Mesenteric fat pad (tissue), 1 donor: ENCODE results near the gene NOTCH2. TPM values are rescaled to one million over a fixed set of nuclear protein-coding genes. Genes with fewer than 3 reads are reported as not detected.
"Not testable (repeated sequence)": the region's sequence is repeated elsewhere in the genome, so short reads cannot be mapped to it uniquely, and the experiment has no call there.

ENCODE experiments used
- DNase-seq: peaks from one replicate; pipeline ENCODE4 v3.0.0-alpha.2; 2020; ENCODE audit warnings: low spot score
- long read RNA-seq: library from polyadenylated mRNA; unstranded; transcript quantifications from one replicate; pipeline ENCODE4 v2.0.0, GENCODE V29; 2020
- total RNA-seq: library from RNA; stranded (reverse); fragmentation: NEBNext Ultra II Directional; extraction: Animal tissue kit (Norgen Biotek cat#: 25700); gene quantifications from one replicate; pipeline ENCODE4 v1.2.1, GENCODE V29; 2021
- donor health status: DM: yes; HTN: yes; CAD: no.

The NOTCH2 gene
- total RNA-seq: 142 TPM
- long read RNA-seq, partial matches to known transcripts: 11 of 32 reads
- long read RNA-seq, other reads (novel, unspliced or antisense): 21 of 32 reads

GRCh38 chr1:120069067-120069919, at the start of gene NOTCH2:
Gene NOTCH2, minus strand, starts transcription at chr1:120069662. Its CDS starts 256 bp downstream, at chr1:120069406.
- peak; percentile 81 for DNase-seq

GRCh38 chr1:120117371-120118177, 48.1 kb upstream of the NOTCH2 start:
- not testable (repeated sequence) for DNase-seq

DNA sequence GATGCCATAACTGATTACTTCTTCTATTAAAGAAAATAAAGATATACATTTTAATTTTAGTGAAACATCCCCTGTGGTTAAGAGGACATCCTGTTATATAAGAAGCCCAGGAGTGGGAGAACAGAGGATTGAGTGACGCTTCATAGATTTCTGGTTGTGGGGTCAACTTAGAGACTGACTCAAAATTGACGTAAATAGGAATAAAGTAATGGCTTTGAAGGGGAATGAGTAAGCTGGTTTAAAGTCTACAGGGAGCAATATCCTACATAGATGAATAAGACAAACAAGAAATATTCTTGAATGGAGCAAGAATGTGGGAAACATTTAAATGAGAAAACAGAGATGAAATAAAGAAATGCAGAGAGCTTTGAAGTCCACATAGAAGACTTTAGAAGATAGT, 46.6 kb upstream of the NOTCH2 start:
- DNase-seq: not testable (repeated sequence)

GRCh38 chr1:120113134-120113533, 43.7 kb upstream of the NOTCH2 start:
- DNase-seq: not testable (repeated sequence)

DNA sequence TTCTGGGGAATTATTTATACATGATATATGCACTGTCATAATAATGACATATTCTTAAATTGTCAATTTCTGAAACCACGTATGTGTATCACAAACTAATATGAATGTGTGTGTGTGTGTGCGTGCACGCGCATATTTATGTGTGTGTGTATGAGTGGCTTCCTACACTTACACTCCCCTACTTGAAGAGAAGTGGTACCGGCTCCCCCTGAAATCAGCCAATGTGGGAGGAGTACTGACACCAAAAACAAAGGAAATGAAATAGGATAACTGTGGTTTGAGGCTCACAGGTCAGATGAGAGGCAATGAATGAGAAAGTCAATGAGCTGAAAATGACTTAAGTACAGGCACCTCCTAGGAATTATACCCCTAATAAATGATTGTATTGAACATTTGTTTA, 42.8 kb upstream of the NOTCH2 start:
- not testable (repeated sequence) for DNase-seq

DNA sequence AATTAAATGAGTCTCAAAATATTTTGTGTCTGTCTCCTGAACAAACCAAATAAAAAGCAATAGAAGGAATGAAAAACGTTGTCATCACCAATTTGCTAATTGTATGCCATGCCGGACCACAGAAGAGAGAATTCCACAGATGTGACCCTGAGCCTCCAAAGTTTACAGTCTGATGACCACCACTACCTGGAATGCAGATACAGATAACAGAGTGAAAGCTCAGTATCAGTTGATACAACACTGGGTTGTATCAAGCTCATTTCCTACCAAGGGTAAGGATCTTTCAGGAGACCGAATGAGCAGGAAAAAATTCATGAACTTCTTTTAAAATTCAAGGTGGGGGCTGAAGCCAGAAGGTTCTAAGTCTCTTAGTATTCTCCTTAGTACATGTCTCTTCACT, 42.3 kb upstream of the NOTCH2 start:
- not testable (repeated sequence) for DNase-seq

GRCh38 chr1:120111008-120111407, 41.5 kb upstream of the NOTCH2 start:
- not testable (repeated sequence) for DNase-seq

- DNase-seq: not testable (repeated sequence)
Observed at GRCh38 chr1:120109656-120110055, 40.2 kb upstream of the NOTCH2 start.

GRCh38 chr1:120109180-120109579, 39.7 kb upstream of the NOTCH2 start:
- not testable (repeated sequence) for DNase-seq

DNA sequence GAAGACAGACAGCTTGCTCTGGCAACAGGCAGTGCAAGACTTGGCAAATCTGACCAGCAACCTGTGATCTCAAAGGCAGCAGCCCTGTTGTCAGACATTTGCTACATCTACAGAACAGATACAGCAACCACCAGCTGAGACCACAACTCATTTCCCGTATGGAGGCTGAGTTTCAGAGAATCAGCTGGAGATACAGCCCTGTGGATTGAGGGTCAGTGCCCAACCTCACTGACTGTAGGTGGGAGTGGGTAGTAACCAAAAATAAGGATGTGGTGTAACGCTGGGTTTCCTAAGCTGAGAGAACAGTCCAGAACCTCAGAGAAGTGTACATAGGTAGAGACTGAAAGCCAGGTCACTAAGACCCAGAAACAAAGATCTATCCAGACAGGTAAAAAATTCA, 35.8 kb upstream of the NOTCH2 start:
- not testable (repeated sequence) for DNase-seq

GRCh38 chr1:120103768-120104167, 34.3 kb upstream of the NOTCH2 start:
- DNase-seq: not testable (repeated sequence)

DNA sequence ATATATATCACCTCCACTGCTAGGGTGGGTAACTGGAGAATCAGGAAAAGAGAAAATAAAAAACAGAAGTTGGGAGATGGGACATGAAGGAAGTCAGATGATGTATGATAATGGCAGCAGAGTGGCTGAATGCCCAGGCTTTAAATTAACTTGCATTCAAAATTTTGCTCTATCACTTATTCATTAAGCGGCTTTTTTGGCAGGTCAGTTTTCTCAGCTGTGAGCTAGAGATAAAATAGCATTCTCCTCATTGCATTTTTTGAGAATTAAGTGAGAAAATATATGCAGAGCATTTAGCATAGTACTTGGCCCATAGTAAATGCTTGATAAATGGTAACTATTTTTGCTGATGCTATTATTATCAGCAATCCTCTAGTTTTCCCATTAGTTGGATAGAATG, 32.1 kb upstream of the NOTCH2 start:
- not testable (repeated sequence) for DNase-seq

DNA sequence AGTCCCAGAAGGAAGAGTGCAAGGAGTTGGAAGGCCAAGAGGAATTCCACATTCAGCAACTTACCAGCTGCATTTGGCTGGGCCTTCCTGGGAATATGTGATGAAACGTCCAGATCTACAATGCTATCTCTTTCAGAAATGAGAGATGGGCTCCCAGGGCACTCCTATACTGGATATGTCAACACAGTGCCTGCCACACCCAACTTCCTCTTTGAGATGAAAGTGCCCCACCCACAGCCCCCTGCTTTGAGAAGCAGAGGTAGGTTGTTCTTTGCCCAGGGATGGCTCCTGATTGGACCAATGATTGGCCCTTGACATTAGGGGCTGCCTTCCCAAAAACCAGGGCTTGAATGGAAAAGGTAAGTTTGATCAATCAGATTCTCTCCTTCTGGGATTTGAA, 31.1 kb upstream of the NOTCH2 start:
- DNase-seq: not testable (repeated sequence)

DNA sequence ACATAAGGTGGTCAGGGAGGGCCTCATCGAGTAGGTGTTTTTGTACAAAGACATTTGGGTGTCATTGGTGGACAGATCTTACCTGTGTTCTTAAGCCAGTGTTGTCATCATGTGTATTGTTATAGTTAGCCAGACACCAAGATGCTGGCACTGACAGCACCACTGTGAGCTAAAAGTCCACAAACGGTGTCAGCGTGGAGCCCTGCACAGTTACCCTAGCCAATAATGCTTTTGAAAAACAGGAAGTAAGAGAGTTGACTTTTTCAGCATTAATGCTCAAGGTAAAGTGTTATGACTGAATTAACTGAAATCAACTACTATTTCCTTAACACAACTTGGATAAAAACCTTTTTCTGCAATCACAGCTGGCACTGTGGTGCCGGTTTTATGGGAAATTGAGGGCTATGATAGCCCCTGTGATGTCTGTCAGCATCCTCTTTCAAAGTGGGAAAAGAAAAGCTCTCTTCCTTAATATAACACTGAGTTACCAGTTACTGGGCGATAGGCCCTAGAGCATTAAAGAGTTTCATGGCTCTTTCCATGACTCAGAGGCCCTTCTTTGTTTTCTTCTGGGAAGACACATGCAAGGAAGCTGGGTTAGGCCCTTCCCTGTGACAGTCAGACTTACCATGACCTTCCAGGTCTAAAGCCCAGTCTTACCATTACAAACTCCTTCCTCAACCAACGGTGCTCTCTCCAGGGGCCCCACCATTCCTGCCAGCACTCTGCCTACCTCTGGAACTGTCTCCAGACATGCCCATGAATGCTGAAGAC, 29.7 kb upstream of the NOTCH2 start:
- DNase-seq: not testable (repeated sequence)

GRCh38 chr1:120096981-120097545, 27.6 kb upstream of the NOTCH2 start:
- not testable (repeated sequence) for DNase-seq

GRCh38 chr1:120093548-120094181, 24.2 kb upstream of the NOTCH2 start:
- not testable (repeated sequence) for DNase-seq

- not testable (repeated sequence) for DNase-seq
Observed at GRCh38 chr1:120092232-120093218, 23.1 kb upstream of the NOTCH2 start.

DNA sequence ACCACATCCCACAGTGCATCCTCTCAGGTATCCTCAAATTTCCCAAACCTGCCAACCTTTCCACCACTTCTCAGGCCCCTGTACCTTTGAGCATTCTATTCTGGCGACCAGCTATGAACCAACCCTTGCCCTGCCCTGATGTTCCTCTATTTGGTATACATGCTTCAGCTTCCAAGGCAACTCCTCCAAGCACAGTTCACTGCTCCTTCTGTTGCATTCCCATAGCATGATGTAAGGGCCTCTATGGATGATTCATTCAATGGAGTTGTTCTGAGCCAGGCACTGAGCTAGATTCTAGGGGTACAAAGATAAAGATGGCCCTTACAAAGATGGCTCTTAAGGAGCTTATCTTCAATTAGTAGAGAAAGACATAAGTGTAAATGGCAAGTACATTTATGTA, 21.4 kb upstream of the NOTCH2 start:
- DNase-seq: not testable (repeated sequence)

DNA sequence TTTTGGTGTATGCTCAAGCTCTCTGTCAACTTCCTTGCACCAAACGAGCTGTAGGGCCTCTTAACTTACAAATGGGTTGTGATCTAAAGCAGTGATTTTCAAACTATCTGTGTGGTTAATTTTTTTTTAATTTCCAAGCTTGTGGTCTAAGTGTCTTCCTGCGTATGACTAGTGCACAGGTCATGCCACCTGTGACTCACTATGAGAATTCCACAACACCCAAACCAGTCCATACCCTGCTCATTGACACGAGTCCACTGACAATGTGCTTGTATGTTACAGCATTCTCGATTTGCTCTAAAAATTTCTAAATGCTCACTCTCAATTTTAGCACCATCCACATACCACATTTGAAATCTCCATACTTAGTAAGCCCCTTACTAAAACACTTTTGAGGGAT, 18.5 kb upstream of the NOTCH2 start:
- DNase-seq: not testable (repeated sequence)
